Glutamatergic neuron (in vitro differentiated cells): Measurements from ENCODE around the gene OXCT2. TPM values are rescaled to one million over a fixed set of nuclear protein-coding genes. Genes with fewer than 3 reads are reported as not detected.
A peak's percentile ranks its signal among the peaks of the same experiment; 100 is the strongest.
"Not testable (repeated sequence)": the region's sequence is repeated elsewhere in the genome, so short reads cannot be mapped to it uniquely, and the experiment has no call there.

Source experiments
- DNase-seq: peaks from one replicate; pipeline ENCODE4 v3.0.0; 2022
- H3K27ac Mint-ChIP-seq: one replicate; pipeline ENCODE4 v1.8.0; 2020; ENCODE audit warnings: mild to moderate bottlenecking, mixed read lengths, inconsistent platforms; ENCODE audit not compliant: unreplicated experiment
- H3K27me3 Mint-ChIP-seq: one replicate; pipeline ENCODE4 v1.8.0; 2020; ENCODE audit warnings: mild to moderate bottlenecking, moderate library complexity, mixed read lengths, inconsistent platforms; ENCODE audit not compliant: unreplicated experiment
- H3K36me3 Mint-ChIP-seq: one replicate; pipeline ENCODE4 v1.8.0; 2020; ENCODE audit warnings: mild to moderate bottlenecking, mixed read lengths, inconsistent platforms; ENCODE audit not compliant: unreplicated experiment
- H3K4me1 Mint-ChIP-seq: one replicate; pipeline ENCODE4 v1.8.0; 2020; ENCODE audit warnings: mild to moderate bottlenecking, low read depth, mixed read lengths, inconsistent platforms; ENCODE audit not compliant: unreplicated experiment
- H3K4me3 Mint-ChIP-seq: one replicate; pipeline ENCODE4 v1.8.0; 2020; ENCODE audit warnings: mild to moderate bottlenecking, mixed read lengths, inconsistent platforms; ENCODE audit not compliant: unreplicated experiment
- H3K9me3 Mint-ChIP-seq: one replicate; pipeline ENCODE4 v1.8.0; 2020; ENCODE audit warnings: mild to moderate bottlenecking, moderate library complexity, mixed read lengths, inconsistent platforms; ENCODE audit not compliant: unreplicated experiment
- total RNA-seq: library from RNA; stranded (reverse); fragmentation: NEBNext Ultra II Directional; extraction: Animal tissue kit (Norgen Biotek cat#: 25700); gene quantifications from one replicate; pipeline ENCODE4 v1.2.1, GENCODE V29; 2021; ENCODE audit not compliant: unreplicated experiment
- TF ChIP-seq, protein P1 (sequence below): fragments of 200-600 bp; sonication (generic); IDR thresholded peaks from one replicate; pipeline ENCODE4 v1.5.0; 2021; ENCODE audit not compliant: partially characterized antibody, unreplicated experiment

OXCT2 gene
- total RNA-seq, 1 donor from 2014 or later = 0.37 TPM

GRCh38 chr1:39789571-39790110 is 18.5 kb upstream of the OXCT2 start:
- Mint-ChIP-seq H3K27me3 (peaks cover 18% of the 10 kb centered on the region), H3K27ac (no peak overlapping the region), H3K4me3 (peak overlapping the region; percentile 28), H3K36me3 (no peaks in the 10 kb centered on the region), H3K4me1 (no peaks in the 10 kb centered on the region), H3K9me3 (no peaks in the 10 kb centered on the region)
- no peak for DNase-seq
- TF ChIP-seq, protein P1, sequence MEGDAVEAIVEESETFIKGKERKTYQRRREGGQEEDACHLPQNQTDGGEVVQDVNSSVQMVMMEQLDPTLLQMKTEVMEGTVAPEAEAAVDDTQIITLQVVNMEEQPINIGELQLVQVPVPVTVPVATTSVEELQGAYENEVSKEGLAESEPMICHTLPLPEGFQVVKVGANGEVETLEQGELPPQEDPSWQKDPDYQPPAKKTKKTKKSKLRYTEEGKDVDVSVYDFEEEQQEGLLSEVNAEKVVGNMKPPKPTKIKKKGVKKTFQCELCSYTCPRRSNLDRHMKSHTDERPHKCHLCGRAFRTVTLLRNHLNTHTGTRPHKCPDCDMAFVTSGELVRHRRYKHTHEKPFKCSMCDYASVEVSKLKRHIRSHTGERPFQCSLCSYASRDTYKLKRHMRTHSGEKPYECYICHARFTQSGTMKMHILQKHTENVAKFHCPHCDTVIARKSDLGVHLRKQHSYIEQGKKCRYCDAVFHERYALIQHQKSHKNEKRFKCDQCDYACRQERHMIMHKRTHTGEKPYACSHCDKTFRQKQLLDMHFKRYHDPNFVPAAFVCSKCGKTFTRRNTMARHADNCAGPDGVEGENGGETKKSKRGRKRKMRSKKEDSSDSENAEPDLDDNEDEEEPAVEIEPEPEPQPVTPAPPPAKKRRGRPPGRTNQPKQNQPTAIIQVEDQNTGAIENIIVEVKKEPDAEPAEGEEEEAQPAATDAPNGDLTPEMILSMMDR = no peak

DNA sequence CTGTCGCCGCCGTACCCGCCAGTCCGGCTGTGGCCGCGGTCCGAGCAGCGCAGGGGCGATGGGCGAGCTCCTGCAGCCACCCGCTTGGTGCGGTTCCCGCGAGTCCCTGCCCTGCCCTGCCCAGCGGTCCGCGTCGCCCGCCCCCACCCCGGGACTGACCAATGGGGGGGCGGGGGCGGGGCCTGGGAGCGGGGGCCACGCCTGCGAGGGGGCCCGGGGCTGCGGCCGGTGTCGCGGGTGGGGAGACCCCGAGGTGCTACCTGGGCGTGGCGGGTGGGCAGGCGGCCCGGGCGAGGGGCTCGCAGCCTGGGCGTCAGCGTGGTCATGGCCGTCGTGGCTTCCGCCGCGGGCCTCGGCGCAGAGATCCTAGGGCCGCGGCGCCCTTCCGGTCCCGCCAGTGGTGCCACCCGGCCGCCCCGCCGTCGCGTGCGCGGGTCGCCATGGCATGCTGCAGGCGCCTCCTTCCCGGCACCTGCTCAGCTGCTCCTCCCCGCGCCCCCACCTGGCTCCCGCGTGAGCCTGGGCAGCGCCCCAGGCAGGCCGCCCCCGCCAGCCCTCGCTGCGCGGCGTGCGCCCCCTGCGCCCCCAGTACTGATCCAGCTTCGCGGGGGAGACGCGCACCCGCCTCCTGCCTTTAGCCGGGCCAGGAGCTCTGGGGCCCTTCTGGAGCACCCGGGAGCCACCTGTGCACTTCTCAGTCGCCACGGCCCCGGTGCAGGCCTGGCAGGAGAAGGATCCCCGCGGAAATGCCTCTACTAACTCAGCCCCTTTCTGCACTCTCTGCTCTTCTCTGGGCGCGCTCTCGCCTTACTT is 17.8 kb upstream of the OXCT2 start, which contains the start of gene BMP8B:
Gene BMP8B (minus strand): TSS at position 108 of the 813 bp plus-strand sequence. CDS start 380 bp downstream, outside the sequence.
- H3K4me1 Mint-ChIP-seq = no peaks in the 10 kb centered on the region
- H3K27me3 Mint-ChIP-seq = peaks cover 18% of the 10 kb centered on the region
- no peaks in the 10 kb centered on the region for H3K36me3 Mint-ChIP-seq
- no peak within 1 kb of the TSS for H3K27ac Mint-ChIP-seq
- no peaks in the 10 kb centered on the region for H3K9me3 Mint-ChIP-seq
- DNase-seq = peak; percentile 48
- TF ChIP-seq, protein P1 = no peak
- peak within 1 kb of the TSS; percentile 28 for H3K4me3 Mint-ChIP-seq

DNA sequence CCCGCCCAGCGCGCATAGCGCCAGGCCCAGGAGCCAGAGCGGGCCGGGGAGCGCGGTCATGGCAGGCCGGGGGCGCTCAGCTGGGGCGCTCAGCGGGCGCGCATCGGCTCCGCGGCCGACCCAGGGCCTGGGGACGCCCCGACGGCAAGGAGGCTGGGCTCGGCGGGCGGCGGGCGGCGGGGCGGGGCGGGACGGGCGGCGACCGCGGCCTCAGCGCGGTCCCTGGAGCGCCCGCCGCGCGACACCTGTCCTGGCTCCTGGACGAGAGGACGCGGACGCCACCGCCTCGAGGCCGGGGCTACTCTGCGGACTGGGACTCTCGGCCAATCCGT is 17.2 kb upstream of the OXCT2 start:
- no peak for DNase-seq
- H3K36me3 Mint-ChIP-seq = no peaks in the 10 kb centered on the region
- H3K27ac Mint-ChIP-seq = no peak overlapping the region
- no peaks in the 10 kb centered on the region for H3K4me1 Mint-ChIP-seq
- H3K27me3 Mint-ChIP-seq = peaks cover 20% of the 10 kb centered on the region
- no peak overlapping the region for H3K4me3 Mint-ChIP-seq
- no peaks in the 10 kb centered on the region for H3K9me3 Mint-ChIP-seq
- TF ChIP-seq, protein P1 = no peak

- H3K9me3 Mint-ChIP-seq, H3K4me1 Mint-ChIP-seq, H3K27ac Mint-ChIP-seq, DNase-seq, H3K36me3 Mint-ChIP-seq, H3K4me3 Mint-ChIP-seq: not testable (repeated sequence)
- peaks cover 20% of the 10 kb centered on the region for H3K27me3 Mint-ChIP-seq
These were observed 16.8 kb upstream of the OXCT2 start for GRCh38 chr1:39787964-39788363.

- no peak overlapping the region for H3K4me3 Mint-ChIP-seq
- no peaks in the 10 kb centered on the region for H3K4me1 Mint-ChIP-seq
- H3K9me3 Mint-ChIP-seq = no peaks in the 10 kb centered on the region
- DNase-seq = no peak
- H3K36me3 Mint-ChIP-seq = no peaks in the 10 kb centered on the region
- H3K27ac Mint-ChIP-seq = no peak overlapping the region
- peaks cover 18% of the 10 kb centered on the region for H3K27me3 Mint-ChIP-seq
- TF ChIP-seq, protein P1 = no peak
These were observed 16.3 kb upstream of the OXCT2 start for GRCh38 chr1:39787468-39787867.

GRCh38 chr1:39787108-39787375 is 15.9 kb upstream of the OXCT2 start:
- H3K36me3 Mint-ChIP-seq, H3K4me3 Mint-ChIP-seq, H3K27ac Mint-ChIP-seq, DNase-seq, H3K4me1 Mint-ChIP-seq, H3K9me3 Mint-ChIP-seq: not testable (repeated sequence)
- H3K27me3 Mint-ChIP-seq = peaks cover 17% of the 10 kb centered on the region

GRCh38 chr1:39786303-39787107 is 15.4 kb upstream of the OXCT2 start:
- H3K9me3 Mint-ChIP-seq, H3K4me1 Mint-ChIP-seq, H3K4me3 Mint-ChIP-seq, DNase-seq, H3K36me3 Mint-ChIP-seq, H3K27ac Mint-ChIP-seq: not testable (repeated sequence)
- peaks cover 17% of the 10 kb centered on the region for H3K27me3 Mint-ChIP-seq

GRCh38 chr1:39782685-39783084 is 11.5 kb upstream of the OXCT2 start:
- not testable (repeated sequence) for H3K9me3 Mint-ChIP-seq, H3K27ac Mint-ChIP-seq, H3K4me1 Mint-ChIP-seq, H3K36me3 Mint-ChIP-seq, H3K4me3 Mint-ChIP-seq, DNase-seq
- H3K27me3 Mint-ChIP-seq = peaks cover 14% of the 10 kb centered on the region
